ENCODE measurements around the gene LAMA3.

Gene LAMA3

DNA sequence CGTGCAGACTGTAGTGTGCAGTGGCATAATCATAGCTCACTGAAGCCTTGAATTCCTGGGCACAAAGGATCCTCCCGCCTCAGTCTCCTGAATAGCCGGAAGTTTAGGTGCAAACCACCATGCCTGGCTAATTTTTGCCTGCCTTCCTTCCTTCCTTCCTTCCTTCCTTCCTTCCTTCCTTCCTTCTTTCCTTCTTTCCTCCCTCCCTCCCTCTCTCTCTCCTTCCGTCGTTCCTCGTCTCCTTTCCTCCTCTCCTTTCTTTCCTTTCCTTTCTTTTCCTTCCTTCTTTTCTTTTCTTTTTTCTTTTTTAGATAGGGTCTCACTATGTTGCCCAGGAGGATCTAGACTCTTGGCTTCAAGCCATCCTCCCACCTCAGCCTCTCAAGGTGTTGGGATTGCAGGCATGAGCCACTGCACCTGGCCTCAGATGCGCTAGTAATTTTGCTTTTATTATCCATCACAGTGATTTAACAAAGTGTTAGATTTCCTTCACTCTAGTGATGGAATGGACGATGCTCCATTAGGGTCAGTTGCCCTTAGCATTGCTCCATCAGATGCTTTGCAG, 20.0 kb upstream of the LAMA3 start:
- DNase-seq: no peak

DNA sequence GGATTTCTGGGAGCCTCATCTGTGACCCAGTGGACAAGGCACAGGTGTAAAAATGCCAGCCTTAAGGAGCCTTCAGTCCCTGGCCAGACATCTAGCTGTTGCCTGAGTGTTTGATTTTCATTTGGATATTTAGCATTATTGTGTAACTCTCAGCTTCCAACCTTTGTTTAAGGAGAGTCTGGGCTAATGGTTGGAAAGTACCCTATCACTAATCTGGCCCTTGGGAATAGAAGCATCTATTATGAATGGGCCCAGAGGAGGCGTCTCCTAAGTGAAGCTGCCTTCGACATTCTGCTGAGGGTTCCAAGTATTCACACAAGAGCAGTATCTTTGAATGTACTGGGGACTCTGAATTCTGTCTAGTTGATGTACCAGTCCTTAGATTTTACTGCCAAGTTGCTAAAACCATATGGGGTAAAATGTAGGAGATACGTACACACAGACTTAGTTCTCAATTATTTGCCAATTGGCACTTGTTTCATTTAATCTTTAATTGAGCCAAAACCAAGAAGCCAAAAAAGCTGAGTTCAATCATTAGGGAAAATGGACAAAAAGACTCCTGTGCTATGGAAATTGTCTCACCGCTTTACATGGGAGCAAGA, 19.3 kb upstream of the LAMA3 start:
- no peak for DNase-seq

DNA sequence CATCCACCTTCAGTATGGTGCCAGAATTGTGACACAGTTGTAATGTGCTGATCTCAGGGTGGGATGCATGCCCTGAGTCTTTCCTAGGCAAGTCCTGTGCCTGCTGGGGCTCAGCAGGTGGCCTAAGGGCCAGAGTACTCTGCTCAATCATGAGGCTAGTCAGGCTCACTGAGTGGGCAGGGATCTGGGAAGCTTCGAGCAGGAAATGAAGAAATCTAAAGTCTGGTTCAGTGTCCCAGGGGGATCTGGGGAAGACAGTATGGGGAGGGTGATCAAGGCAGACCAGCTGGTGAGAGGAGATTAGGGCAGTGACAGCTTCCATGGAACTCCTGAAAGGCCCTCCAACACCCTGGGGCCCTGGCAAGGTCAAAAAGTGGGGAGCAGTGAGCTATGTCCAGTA, 17.7 kb upstream of the LAMA3 start:
- no peak for DNase-seq

DNA sequence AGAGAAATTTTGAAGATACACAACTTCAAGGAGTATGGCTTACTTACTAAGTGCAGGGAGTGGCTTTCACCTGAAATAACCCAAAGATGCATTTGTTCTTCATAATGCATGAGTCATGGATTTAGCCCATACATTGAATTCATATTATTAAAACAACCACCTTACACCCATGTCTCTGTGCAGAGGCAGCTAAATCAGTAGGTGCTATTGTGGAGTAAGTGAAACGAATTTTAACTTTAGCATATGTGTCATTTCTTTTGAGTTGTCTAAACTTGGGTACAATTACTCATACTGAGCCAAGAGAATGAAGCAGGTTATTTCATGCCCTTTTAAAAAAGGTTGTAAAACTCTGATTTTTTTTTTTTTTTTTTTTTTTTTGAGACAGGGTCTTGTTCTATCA, 15.5 kb upstream of the LAMA3 start:
- no peak for DNase-seq

DNA sequence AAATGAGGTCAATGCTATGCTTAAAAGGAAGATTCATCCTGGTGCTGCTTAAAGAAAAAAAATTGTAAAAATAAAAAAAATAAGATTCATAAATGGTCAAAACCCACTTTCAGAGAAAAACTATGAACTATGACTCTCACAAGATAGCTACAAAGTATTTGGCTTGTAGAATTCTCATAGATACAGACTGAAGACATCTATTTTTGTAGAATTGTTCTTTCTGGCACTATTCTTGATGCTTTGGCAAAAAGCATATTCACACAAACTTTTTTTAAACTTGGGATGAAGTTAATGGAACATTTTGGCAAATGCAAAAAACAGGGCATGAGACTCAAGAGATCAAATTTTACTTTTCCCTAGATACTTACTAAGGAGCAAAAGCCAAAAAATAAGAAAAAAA, 14.0 kb upstream of the LAMA3 start:
- no peak for DNase-seq

DNA sequence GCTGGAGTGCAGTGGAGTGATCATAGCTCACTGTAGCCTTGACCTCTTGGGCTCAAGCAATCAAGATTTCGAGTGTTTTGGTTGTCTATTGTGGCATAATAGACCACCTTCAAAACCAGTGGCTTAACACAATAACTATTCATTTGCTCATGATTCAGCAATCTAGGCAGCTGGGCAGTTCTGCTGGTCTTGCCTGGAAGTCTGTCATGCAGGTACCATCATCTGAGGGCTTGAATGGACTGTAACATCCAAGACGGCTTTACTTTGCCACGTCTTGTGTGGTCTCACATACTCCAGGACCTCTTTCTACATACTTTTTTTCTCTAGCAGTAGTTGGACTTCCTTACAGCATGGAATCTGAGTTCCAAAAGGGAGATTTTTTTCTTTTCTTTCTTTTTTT, 13.4 kb upstream of the LAMA3 start:
- DNase-seq: no peak

DNA sequence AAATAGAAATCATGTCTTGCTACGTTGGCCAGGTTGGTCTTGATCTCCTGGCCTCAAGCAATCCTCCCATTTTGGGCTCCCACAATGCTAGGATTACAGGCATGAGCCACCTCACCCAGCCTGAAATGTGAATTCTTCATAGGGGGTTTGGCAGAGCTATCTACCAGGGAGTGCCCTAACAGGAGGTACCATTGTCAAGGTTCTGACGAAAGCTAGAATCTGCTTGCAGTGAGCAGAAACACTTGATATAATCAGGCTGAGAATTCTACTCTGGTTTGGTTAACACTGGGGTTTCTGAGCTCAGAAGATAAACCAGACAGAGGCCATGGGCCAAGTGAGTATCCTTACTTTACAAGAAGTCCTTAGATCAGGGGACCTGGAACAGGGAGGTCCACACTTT, 7.2 kb upstream of the LAMA3 start:
- no peak for DNase-seq

DNA sequence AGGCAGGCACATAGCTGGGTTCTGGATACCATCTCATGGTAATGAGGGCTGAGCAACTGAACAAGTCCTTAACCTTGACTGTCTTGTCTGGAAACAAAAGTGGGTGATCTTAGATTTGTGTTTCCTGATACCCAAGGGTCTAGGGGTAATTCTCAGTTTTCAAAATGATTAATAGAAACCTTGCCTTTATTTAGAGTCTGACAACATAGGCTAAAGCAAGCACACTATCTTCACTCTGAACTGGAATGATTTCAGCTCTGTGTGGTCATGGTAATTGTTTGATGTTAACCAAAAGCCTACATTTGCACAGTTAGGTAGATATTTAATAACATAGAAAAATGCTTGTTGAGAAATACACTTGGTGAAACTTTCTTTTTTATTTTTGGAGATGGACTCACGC, 6.8 kb upstream of the LAMA3 start:
- DNase-seq: no peak

DNA sequence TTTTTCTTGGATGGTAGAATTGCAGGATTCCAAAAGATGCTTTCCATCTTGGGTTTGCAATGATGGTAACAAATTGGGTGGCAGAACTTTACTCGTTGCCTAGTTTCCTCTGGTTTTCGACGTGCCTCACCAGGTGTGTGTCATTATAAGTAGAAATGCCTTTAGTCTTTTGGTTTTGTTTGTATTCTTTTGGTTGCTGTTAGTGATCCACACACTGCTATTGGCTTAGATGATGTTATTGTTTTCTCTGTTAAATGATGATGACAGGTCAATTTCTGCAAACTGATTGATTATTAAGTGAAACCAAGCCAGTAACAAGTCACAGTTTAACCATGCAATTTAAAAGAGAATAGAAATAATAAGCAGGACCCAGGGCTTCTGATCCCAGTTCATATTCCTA, 6.1 kb upstream of the LAMA3 start:
- no peak for DNase-seq

DNA sequence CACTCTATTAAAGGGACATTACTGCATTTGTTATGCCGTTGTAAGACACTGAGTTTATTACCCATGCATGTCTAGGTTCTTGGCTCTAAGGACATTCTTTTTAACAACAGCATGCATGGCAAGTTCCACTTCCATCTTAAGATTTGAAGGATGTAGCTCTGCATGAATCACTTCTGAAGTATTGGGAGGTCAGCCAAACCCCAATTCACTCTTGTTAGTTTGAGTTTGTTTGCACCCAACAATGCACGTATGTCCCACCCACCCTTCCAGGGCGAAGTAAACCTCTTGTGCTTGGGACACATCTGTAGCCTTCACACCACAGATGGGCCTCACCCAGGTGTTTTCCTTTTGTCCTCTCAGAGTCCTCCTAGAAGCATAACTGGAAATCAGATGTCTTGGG, 5.6 kb upstream of the LAMA3 start:
- no peak for DNase-seq

DNA sequence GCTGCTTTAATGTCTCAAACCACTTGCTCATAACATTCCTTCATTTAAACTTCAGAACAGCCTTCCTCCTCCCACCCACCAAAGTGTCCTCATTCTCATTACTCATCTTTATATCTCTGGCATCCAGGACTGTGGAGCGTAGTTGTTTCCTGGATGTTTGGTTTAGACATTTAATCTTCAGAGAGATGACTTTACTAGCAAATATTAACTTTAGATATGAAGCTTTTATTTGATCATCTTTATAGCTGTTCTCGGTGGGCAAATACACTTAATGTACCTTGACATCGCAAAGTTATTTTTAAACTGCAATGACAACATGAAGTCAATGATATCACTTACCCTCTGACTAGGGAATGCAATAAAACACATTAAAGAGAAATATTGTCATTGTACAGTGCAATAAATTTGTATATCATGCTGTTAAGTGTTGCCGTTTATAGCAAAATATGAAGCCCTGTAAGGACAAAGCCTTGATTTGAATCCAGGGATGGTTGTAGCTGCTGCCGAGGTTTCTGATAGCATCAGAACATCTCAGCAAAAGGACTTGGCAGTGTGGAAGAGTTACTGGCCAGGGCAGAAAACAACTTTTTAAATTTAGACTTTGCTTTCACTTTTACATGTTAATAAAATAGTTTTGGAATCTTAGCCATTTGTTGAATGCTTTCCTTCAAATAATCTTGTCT, 4.6 kb upstream of the LAMA3 start:
- DNase-seq: no peak

DNA sequence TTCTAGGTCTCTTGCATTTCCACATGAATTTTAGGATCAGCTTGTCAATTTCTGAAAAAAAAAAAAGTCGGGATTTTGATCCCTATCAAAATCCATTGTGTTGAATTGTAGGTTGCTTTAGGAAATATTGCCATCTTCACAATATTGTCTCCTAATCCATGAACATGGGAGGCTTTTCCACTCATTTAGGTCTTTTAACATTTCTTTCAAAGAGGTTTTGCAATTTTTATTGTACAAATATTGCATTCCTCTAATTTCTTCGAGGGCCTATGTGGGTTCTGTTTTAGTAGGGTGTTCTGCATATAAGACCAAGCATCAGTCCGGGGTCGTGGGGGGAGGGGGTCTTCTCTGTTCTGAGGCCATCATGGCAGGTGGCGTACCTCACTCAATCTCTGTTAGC, 725 bp upstream of the LAMA3 start:
- DNase-seq: no peak

DNA sequence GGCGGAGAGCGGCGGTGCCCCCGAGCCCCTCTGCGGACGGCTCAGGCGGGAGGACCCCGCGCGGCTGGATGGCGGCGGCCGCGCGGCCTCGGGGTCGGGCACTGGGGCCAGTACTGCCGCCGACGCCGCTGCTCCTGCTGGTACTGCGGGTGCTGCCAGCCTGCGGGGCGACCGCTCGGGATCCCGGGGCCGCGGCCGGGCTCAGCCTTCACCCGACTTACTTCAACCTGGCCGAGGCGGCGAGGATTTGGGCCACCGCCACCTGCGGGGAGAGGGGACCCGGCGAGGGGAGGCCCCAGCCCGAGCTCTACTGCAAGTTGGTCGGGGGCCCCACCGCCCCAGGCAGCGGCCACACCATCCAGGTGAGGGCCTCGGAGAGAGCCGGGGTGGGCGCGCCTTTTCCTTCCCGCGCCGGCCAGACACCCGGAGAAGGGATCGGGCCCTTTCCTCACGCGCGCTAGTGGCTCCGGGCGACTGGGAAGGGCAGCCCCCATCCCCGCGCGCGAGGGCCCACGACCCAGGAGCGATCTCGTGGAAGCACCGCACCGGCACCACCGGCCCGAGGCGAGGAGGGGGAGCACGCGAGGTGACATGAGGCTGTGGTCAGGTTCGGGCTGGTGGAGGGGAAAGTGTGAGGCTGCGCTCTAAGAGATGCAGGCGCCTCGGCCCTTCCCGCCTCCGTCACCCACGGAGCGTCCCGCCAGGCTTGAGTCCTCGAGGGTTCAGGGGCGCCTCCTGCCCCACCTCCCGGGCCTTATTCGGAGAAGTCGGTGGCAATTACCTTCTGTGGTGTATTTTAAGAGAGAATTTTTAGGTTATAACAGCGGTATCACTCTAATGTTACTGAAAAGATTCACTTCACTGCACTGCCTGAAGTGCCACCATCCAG, 607 bp downstream of the LAMA3 start:
- peak; percentile 15 for DNase-seq

DNA sequence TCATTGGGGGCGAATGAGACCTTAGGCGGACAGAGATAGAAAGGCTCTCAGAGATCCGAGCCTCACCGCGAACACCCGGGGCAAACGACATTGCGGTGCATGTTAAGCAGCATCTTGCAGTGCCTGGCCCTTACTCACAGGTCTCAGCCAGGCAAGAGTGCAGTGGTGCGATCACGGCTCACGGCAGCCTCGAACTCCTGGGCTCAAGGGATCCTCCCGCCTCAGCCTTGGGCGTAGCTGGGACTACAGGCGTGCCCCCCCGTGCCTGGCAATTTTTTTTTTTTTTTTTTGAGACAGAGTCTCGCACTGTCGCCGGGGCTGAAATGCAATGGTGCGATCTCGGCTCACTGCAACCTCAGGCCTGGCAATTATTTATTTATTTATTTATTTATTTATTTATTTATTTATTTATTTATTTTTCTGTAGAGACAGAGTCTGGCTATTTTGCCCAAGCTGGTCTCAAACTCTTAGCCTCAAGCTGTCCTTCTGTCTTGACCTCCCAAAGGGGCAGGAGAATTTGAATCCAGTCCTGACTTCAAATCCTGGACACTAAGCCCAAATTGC, 1.3 kb downstream of the LAMA3 start:
- peak; percentile 31 for DNase-seq

DNA sequence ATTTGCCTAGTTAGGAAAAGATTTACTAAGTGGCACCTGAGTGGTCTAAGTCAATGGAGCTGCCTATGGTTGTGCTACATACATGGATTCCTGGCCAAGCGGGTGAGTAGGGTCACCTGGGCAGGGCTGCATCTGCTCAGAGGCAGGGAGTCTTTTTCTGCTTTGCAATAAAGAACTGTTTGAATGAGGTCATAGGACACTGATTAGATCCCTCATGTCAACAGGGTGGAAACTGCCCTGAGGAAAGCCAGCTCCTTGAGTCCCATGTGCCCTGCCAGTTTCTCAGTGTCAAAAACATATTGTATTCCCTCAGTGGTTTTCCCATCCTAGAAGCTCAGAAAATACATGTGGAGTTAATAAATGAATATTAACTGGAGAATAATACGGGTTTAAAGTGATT, 4.6 kb downstream of the LAMA3 start:
- no peak for DNase-seq

DNA sequence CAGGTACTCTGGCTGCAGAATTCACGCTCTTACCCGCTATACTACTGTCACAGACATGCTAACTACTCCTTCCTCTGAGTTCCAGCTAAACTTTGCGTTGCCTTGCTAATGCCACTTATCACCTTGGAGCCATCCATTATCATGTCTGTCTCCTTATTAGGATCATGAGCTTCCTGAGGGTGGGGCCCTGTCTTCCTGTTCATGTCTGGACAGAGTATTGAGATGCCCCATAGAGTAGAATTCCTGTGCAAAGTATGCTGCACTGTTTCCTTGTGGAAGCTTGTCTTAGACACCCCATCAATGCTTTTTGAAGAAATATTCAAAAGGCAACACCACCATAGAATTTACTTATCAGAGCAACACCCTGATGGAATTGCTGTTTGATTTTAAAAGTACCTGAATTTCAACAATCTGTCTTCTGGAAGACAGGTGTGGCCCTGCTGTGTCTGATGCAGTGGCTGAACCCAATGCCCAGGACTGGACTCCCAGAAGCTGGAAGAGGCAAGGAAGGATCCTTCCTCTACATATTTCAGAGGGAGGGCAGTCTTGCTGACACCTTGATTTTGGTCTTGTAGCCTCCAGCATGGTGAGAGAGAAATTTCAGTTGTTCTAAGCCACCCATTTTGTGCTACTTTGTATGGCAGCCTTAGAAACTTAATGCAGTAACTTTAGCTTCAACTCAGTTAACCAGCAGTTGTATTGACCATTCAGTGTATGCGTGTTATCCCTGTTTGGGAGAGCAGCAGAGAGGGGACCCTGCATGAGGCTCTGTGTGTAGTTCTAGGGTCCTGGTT, 5.6 kb downstream of the LAMA3 start:
- DNase-seq: no peak

DNA sequence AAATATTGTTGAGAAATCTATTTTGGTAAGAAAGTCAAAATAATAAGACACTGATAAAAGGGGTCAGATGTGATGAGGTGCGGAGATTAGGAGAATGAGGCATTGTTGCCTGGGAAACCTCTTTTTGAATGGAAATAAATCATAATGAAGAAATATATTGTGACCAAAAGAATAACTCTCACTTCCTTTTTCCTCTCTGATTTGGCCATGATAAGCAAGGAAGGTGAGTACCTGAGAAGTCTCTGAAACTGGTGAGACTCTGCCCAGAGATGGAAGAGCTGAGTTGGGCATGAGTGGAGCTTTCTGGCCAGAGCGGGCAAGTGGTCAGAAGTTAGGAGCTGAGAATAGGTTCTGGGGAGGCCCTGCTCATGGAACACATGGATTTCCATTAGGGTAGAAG, 11.8 kb downstream of the LAMA3 start:
- DNase-seq: no peak

DNA sequence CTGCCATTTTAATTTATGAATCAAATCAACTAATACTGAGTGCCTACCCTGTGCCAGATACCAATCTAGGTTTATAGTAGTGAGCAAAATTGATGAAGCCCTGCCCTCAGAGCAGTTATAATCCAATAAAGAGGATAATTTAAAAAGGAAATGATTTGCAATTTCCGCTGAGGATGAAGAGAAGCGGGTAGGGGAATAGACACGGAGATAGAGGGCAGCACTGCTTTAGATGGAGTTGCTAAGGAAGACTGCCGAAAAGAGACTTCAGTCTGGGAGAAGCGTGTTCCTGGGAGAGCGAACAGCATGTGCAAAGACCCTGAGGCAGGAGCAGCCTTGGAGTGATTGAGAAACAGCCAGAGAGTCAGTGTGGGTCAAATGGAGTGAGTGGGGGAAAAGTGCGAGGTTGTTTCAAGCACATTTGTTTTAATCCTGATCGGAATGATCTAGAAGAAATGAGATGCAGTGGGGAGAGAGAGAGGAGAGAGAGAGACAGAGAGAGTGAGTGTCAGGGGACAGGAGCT, 12.4 kb downstream of the LAMA3 start:
- no peak for DNase-seq

DNA sequence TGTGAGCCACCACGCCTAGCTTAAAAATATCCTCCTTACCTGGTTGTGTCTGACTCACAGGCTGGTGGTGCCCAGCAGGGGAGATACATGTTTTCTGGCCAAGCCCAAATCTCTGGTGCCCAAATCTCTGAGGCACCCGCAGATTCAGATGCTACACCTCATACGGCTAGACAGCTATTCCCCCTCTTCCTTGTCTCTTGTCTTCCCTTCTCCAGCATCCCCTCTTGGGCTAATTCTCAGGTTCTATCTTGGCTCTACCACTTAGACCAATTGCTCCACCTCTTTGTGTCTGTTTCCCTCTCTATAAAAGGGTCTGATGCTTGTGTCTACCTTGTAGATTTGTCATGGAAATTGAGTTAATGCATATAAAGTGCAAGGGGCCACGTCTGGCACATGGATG, 13.4 kb downstream of the LAMA3 start:
- DNase-seq: no peak

DNA sequence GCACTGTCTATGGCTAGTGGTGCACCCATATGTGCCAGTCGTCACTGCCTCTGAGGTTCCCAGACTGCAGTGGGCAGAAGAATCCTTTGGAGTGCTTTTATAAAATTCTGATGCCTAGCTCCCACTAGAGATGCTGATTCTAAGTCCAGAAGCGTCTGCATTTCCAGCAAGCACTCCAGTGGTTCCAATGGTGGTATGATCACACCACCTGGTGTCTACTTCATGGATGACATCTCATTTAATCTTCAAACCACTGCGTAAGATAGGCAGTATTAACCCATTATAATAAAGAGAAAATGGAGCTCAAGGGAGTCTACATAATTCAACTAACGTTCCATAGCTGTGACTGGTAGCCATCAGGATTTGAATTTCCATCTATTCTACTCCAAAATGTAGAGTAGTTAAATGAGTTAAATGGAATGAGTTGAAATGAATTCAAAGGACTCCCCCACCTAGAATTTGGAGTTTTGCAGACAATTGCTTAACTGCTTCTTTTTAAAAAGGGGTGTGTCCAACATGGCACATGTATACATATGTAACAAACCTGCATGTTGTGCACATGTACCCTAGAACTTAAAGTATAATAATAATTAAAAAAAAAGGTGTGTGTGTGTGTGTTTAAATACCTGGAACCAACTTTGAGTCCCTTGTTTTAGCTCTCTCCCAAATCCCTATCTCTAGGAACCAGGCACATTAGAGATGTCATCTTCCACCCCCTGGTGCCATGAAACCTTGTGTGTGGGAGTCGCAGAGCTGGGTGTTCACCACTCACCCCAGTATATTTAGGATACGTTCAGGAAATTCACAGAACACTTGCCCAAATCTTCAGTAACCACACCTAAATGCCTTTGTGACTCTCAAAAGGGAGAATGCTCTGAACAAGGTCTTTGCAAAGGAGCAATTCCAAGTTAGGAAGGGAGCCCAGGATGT, 14.1 kb downstream of the LAMA3 start:
- DNase-seq: peak; percentile 80

DNA sequence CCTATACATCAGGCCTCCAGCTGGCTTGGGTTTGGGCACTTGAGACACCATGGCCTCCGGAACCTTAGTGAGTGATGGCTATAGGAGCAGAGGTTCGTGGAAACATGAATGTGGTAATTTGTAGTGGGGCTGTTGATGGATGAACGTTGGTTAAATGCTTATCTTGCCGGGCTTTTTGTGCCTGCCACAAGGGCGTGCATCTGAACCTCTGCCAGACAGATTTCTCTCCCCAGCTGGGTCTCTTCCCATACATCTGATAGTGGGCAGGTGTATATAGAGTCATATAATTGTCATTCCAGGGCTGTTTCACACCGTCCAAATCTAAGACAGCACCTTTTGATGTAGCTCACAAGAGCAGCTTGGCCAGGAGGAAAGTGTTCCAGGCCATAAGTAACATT, 14.7 kb downstream of the LAMA3 start:
- no peak for DNase-seq
